Measurements from ENCODE around the gene PDE4D. TPM values are rescaled to one million over a fixed set of nuclear protein-coding genes. Genes with fewer than 3 reads are reported as not detected.

Gene PDE4D
- total and polyA plus RNA-seq, 2 of the 4 experiments (the other 2 are of a cell fraction) = 1.4 to 7.9 TPM

- Histone ChIP-seq H3K9me1 (ENCODE audit: insufficient read depth, low read length) (no peaks in the 10 kb centered on the region), H3K36me3 (ENCODE audit: control insufficient read depth, insufficient read depth, low read length) (no peaks in the 10 kb centered on the region), H3K23ac (ENCODE audit: low read depth, low read length) (no peak overlapping the region), H3K18ac (ENCODE audit: low read depth, low read length) (no peak overlapping the region), H3K27me3 (ENCODE audit: control insufficient read depth, insufficient read depth, low read length) (no peaks in the 10 kb centered on the region), H2BK120ac (ENCODE audit: low read depth, low read length) (no peak overlapping the region), H4K5ac (ENCODE audit: low read depth, low read length) (no peak overlapping the region), H2AK9ac (replicated peaks; ENCODE audit: low read depth, low read length, poor library complexity) (no peak overlapping the region), H2AFZ (replicated peaks; ENCODE audit: low read length, poor library complexity) (no peak overlapping the region), H3K27ac (ENCODE audit: insufficient read depth, low read length) (no peak overlapping the region), H4K8ac (ENCODE audit: low read depth in 2 of 2, low read length in 2 of 2) (no peak overlapping the region), H2BK15ac (ENCODE audit: low read depth, low read length) (no peak overlapping the region), H3K14ac (replicated peaks; ENCODE audit: low read depth, low read length) (no peak overlapping the region), H2BK5ac (ENCODE audit: low read depth, low read length, poor library complexity, severe bottlenecking) (peak overlapping the region; percentile 4), H3K4me1 (ENCODE audit: control insufficient read depth, insufficient read depth, low read length) (no peaks in the 10 kb centered on the region), H3K9me3 (ENCODE audit: control insufficient read depth, insufficient read depth, low read length) (no peaks in the 10 kb centered on the region), H3K9ac (ENCODE audit: low read depth, low read length) (no peak overlapping the region), H2AK5ac (ENCODE audit: low read depth, low read length) (no peak overlapping the region), H2BK20ac (ENCODE audit: low read depth, low read length) (no peak overlapping the region), H3K4me3 (ENCODE audit: insufficient read depth, low read depth, low read length) (no peak overlapping the region), H3K79me1 (ENCODE audit: low read depth in 1 of 2, low read length in 2 of 2) (no peaks in the 10 kb centered on the region), H3K4ac (ENCODE audit: low read depth, low read length) (no peak overlapping the region), H4K91ac (ENCODE audit: insufficient read depth, low read depth, low read length) (no peak overlapping the region), H3K56ac (ENCODE audit: extremely low read depth, insufficient read depth, low read length) (no peak overlapping the region), H3K4me2 (ENCODE audit: low read depth, low read length) (no peak overlapping the region), H4K20me1 (ENCODE audit: insufficient read depth, low read length) (no peaks in the 10 kb centered on the region)
- ATAC-seq (ENCODE audit: low read depth) (no peak), DNase-seq (no peak)
- in situ Hi-C loops (cut with MboI; ENCODE audit: low sequenced_read_pairs) = loop anchor here (25.0 kb wide), 1 partner anchor 144 kb away; no protein-coding TSS in a partner anchor
- intact Hi-C loops (cut with micrococcal nuclease) = no loop called here
- CTCF ChIA-PET = interaction anchor here (0.7 kb wide), 1 partner anchor 21 kb away, joined by 3 read pairs; no protein-coding TSS in a partner anchor
- no peak for TF ChIP-seq MAZ (IDR thresholded peaks at IDR 0.05; ENCODE audit: borderline replicate concordance, low read depth, low read length)
- TF ChIP-seq MXI1 (IDR thresholded peaks at IDR 0.05; ENCODE audit: borderline replicate concordance, low read depth, low read length) = no peak
- no peak for TF ChIP-seq BHLHE40 (IDR thresholded peaks at IDR 0.05; ENCODE audit: low read depth, low read length)
- no peak for TF ChIP-seq FOS (IDR thresholded peaks at IDR 0.05; ENCODE audit: low read depth, low read length)
- TF ChIP-seq, protein P1, sequence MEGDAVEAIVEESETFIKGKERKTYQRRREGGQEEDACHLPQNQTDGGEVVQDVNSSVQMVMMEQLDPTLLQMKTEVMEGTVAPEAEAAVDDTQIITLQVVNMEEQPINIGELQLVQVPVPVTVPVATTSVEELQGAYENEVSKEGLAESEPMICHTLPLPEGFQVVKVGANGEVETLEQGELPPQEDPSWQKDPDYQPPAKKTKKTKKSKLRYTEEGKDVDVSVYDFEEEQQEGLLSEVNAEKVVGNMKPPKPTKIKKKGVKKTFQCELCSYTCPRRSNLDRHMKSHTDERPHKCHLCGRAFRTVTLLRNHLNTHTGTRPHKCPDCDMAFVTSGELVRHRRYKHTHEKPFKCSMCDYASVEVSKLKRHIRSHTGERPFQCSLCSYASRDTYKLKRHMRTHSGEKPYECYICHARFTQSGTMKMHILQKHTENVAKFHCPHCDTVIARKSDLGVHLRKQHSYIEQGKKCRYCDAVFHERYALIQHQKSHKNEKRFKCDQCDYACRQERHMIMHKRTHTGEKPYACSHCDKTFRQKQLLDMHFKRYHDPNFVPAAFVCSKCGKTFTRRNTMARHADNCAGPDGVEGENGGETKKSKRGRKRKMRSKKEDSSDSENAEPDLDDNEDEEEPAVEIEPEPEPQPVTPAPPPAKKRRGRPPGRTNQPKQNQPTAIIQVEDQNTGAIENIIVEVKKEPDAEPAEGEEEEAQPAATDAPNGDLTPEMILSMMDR (conservative IDR thresholded peaks at IDR 0.05; ENCODE audit: low read depth, low read length) = no peak
- TF ChIP-seq CHD1 (IDR thresholded peaks at IDR 0.05; ENCODE audit: low read depth, low read length) = no peak
- TF ChIP-seq CEBPB (IDR thresholded peaks at IDR 0.05; ENCODE audit: low read depth, low read length) = no peak
- TF ChIP-seq POLR2A (IDR thresholded peaks at IDR 0.05; ENCODE audit: low read depth, low read length) = no peak
- no peak for TF ChIP-seq RCOR1 (IDR thresholded peaks at IDR 0.05; ENCODE audit: insufficient replicate concordance, low read length)
- no peak for TF ChIP-seq MAFK (IDR thresholded peaks at IDR 0.05; ENCODE audit: low read depth, low read length)
- no peak for TF ChIP-seq RAD21 (IDR thresholded peaks at IDR 0.05; ENCODE audit: low read length)
- TF ChIP-seq USF2 (IDR thresholded peaks at IDR 0.05; ENCODE audit: low read depth, low read length) = no peak
- no peak for TF ChIP-seq ELK1 (IDR thresholded peaks at IDR 0.05; ENCODE audit: borderline replicate concordance, low read depth, low read length)
- no peak for TF ChIP-seq RFX5 (IDR thresholded peaks at IDR 0.05; ENCODE audit: low read depth, low read length)
- TF ChIP-seq SMC3 (IDR thresholded peaks at IDR 0.05; ENCODE audit: low read depth, low read length) = no peak
- no peak for TF ChIP-seq NFE2L2 (IDR thresholded peaks at IDR 0.05; ENCODE audit: low read depth, low read length)
- no TSS peak for BruUV-seq (replicated peaks)
- POLR2A ChIA-PET (ENCODE audit: unreplicated experiment) = no interaction called here
- no CpG with 5 or more reads among the region's 3 CpGs for WGBS, 2 experiments (ENCODE audit: extremely low coverage in 2 of 2, insufficient read length in 1 of 2)
- dilution Hi-C loops (cut with HindIII; ENCODE audit: low sequenced_read_pairs, unreplicated experiment) = no loop called here
Measured at GRCh38 chr5:59655693-59656309, 237.7 kb downstream of the PDE4D start.

Data from IMR-90 (cell line).